Caki2 (cell line): ENCODE data around the gene IL12RB2. TPM values are rescaled to one million over a fixed set of nuclear protein-coding genes. Genes with fewer than 3 reads are reported as not detected.

ENCODE experiments used
- DNase-seq: peaks from one replicate; pipeline ENCODE4 v3.0.0-alpha.2; 2015; ENCODE audit warnings: low read depth
- in situ Hi-C: cut with HindIII; loops from 2 replicates; pipeline ENCODE4 v1.10.0; 2016; ENCODE audit warnings: low sequenced_read_pairs, low pct_unique_long_range_greater_than_20kb, mixed read lengths
- total RNA-seq: library from RNA; depleted of rRNA; stranded (reverse); fragments of >200 nt; shearing (Covaris generic); gene quantifications from 2 replicates; pipeline ENCODE4 v1.2.3, GENCODE V29; 2014; ENCODE audit warnings: low replicate concordance

IL12RB2 gene
- total RNA-seq, 1 experiment from 2014 or later = not detected

DNA sequence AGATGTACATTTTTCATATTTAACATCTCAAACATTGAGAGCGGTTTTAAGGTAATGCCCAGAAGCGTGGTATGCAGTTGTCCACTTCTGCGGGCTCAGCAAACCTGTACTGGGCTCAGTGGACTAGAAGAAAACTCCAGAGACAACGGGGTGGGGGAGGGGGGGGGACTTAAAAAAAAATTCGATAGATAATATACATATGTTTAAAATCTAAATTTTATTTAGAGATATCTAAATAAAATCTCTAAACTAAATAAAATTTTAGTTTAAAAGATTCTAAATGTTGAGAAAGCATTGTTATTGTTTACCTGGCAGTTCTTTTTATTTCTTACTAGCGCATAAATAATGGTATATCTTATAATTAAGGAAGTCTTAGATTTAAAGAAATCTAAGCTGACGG, 1.1 kb upstream of the IL12RB2 start:
- DNase-seq = no peak
- in situ Hi-C loops = no loop called here

DNA sequence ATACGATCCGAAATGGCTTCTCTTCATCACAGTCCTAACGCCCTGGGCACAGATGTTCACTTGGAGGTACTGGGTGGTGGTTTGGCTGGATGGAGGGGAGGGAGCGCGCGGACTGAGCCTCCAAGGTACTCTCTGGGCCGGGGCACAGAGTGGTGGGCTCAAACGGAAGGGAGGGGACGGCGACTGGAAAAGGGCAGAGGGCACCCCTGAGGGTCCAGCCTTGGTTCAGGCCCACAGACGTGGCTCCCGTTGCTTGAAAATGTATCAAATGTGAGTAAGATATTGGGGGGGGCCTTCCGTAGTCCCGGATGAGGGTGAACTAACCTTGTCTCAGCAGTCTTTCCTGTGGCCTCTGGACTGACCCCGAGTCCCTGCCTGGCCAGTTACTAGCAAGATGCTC, 463 bp downstream of the IL12RB2 start:
- in situ Hi-C loops = no loop called here

GRCh38 chr1:67312615-67313014, 4.9 kb downstream of the IL12RB2 start:
- no peak for DNase-seq
- in situ Hi-C loops = no loop called here

More for the DNA sequence above, 463 bp downstream of the IL12RB2 start:
- DNase-seq = no peak

- DNase-seq = no peak
- in situ Hi-C loops = no loop called here
Measured at GRCh38 chr1:67313934-67314671, 6.4 kb downstream of the IL12RB2 start.

GRCh38 chr1:67314696-67315095, 7.0 kb downstream of the IL12RB2 start:
- no peak for DNase-seq
- in situ Hi-C loops = no loop called here

DNA sequence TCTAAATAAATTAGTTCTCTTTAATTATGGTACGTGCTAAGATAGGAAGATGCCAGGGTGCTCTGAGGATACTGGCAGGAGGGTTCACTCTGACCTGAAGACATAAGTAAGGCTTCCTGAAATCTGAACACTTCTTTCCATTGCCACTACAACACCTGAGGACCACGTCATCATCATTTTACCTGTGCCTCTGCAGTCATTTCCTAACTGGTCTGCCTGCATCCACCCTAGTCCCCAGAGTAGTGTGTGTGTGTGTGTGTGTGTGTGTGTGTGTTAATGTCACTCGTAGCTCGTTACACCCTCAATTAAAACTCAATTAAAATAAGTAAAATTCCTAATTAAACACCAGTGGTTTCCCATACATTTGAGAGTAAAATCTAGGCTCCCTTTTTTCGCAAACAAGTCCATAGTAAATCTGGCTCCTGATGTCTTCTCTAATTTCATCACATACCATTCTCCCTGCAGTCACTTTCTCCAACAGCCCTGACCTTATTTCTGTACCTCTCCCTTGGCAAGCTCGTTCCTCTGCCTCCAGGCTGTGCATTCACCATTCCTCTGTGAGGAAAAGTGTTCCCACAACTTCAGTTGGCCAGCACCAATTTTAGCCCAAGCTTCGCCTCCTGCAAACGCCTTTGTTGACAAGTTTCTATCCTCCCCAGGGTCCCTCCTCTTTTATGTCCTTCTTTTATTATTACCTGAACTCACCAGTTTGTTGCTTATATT, 8.7 kb downstream of the IL12RB2 start:
- DNase-seq = no peak
- in situ Hi-C loops = no loop called here

- in situ Hi-C loops = no loop called here
Measured at GRCh38 chr1:67316918-67317317, 9.2 kb downstream of the IL12RB2 start.

GRCh38 chr1:67317803-67318202, 10.1 kb downstream of the IL12RB2 start:
- in situ Hi-C loops = no loop called here
- no peak for DNase-seq

More at GRCh38 chr1:67316918-67317317, 9.2 kb downstream of the IL12RB2 start:
- DNase-seq = no peak

DNA sequence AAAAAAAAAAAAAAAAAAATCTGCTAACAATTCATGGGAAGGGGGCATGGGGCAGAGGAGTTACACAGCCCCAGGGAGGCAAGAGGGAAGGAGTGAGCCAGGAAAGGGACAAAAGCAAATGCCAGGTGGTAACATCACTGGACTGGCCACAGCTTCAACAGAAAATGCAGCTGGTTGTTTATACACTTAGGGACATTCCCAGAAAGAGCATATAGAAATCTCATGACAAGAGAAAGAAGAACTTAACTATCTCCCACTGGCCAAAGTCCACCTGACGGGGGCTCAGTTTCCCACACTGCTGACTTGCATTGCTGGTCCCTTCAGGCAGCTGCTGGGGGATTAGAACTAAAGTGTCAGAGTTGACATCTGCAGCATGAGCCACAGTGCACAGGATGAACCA, 14.8 kb downstream of the IL12RB2 start:
- no peak for DNase-seq
- in situ Hi-C loops = no loop called here

- no peak for DNase-seq
- in situ Hi-C loops = no loop called here
Measured at GRCh38 chr1:67323087-67323486, 15.4 kb downstream of the IL12RB2 start.

DNA sequence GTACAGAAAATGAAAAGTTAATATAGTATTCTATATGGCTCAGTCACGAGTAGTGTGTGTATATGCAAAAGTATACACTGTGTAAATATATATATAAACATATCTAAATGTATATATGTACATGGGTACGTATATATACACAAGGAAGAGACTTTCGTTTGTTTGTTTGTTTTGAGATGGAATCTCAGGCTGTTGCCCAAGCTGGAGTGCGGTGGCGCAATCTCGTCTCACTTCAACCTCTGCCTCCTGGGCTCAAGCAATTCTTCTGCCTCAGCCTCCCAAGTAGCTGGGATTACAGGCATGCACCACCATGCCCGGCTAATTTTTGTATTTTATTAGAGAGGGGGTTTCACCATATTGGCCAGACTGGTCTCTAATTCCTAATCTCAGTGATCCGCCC, 16.4 kb downstream of the IL12RB2 start:
- no peak for DNase-seq
- in situ Hi-C loops = no loop called here

DNA sequence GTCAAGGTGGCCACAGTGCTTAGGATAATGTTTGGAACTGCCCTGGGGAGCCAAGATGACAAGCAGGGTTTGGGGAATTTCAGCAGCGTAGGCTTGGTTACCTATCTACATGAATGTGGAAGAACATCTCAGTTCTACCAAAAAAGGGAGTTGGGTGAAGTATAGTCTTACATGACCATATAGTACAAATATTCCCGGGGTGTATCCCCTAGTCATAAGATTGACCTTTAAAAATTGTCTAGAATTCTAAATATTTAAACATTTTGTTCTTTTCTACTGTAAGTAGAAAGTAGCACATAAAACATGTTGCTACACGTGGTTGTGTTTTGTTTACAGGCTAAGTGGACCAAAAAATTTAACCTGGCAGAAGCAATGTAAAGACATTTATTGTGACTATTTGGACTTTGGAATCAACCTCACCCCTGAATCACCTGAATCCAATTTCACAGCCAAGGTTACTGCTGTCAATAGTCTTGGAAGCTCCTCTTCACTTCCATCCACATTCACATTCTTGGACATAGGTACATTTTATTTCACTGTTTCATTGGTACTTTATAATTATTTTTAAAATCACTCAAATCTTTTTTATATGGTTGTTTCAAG, 20.3 kb downstream of the IL12RB2 start:
- in situ Hi-C loops = no loop called here
- no peak for DNase-seq

DNA sequence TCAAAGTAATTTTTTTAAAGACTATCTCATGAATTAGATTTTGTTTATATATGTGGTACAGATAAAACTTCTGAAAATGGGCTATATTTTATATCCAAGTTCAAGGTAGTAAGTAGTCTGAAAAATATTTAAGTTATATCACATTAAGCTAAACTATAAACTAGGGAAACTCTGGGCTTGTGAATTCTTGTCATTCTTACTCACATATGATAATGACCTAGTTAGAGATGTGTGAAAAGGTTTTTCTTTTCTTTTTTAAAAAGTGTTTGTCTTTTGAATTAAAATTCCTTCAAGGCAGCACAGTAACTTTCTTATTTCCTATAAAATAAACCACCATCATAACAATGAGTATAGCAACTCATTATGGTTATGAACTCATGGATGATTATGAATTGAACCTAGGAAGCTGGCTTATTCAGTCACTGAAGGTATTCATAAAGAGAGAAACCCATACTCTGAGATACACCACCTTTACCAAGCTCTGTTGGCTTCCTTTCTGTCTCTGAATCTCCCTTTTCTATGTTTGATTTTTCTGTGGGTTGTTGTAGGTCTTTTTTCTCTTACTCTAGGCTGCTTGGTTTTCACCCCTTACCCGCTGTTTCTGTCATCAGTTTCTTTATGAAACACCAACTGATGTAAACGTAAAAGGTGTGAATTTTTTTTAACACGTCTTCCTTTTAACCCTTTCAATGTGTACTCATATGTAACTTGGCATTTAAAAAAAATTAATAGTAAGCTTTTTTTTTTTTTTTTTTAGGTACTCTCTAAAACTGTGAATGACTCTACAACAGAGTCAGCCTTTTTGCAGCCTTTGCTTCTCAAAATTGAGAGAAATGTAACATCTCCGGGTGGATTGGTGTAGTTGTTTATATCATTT, 25.2 kb downstream of the IL12RB2 start:
- in situ Hi-C loops = no loop called here
- no peak for DNase-seq

DNA sequence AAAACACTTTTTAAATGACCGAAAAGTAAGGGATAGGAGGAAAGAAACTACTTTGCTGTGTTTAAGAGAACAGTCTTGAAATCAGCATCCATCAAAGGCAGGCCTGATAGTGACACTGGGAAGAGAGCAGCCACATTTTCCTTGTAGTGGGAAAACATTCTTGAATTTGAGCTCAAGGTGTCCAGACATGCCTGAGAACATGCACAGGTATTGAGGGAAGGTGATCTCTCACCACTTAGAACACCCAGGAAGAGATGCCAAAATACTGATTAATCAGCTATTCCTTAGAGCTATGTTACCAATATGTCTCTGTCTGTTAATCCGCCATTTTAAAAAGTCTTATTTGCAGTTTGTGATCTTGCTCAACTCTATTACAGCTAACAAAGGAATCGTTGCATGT, 25.9 kb downstream of the IL12RB2 start:
- in situ Hi-C loops = no loop called here
- no peak for DNase-seq

GRCh38 chr1:67335411-67335810, 27.7 kb downstream of the IL12RB2 start:
- in situ Hi-C loops = no loop called here
- DNase-seq = no peak

DNA sequence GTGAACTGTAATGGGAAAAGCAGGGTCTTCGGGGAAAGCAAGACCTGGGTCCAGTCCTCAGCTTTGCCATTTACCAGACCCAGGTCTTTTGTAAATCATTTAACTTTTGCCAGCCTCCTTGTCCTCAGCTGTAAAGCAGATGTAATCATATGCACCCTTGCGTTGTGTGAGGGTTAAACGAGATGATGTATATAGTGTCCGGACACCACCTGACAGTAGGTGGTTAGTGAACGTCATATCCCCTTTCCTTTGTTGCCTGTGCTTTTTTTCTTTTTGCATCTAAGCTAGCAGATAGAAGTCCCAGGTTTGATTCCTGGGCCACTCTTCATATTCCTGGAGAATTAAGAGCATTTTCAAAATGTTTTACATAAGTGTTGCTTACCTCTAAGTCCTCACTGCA, 28.5 kb downstream of the IL12RB2 start:
- in situ Hi-C loops = no loop called here
- DNase-seq = no peak

- no peak for DNase-seq
- in situ Hi-C loops = no loop called here
Measured at GRCh38 chr1:67336783-67337182, 29.1 kb downstream of the IL12RB2 start.

- in situ Hi-C loops = no loop called here
- DNase-seq = no peak
Measured at GRCh38 chr1:67338642-67339041, 31.0 kb downstream of the IL12RB2 start.
